Astrocyte of the spinal cord (primary cell): Measurements from ENCODE around the gene GTF2IRD1.
"Not testable (repeated sequence)": the region's sequence is repeated elsewhere in the genome, so short reads cannot be mapped to it uniquely, and the experiment has no call there.

Source experiments
- DNase-seq: peaks from one replicate; pipeline ENCODE4 v3.0.0; 2011; ENCODE audit warnings: low read depth, low spot score
- H3K4me3 ChIP-seq: 2 replicates; pipeline ENCODE4 v1.5.1; 2011; ENCODE audit warnings: low read depth, mild to moderate bottlenecking, low read length, moderate library complexity
- CTCF ChIP-seq: IDR thresholded peaks from 2 replicates; pipeline ENCODE4 v1.5.1; 2012; ENCODE audit warnings: low read depth, mild to moderate bottlenecking, low read length, inconsistent platforms
- in situ Hi-C: cut with HindIII; loops from 2 replicates; pipeline ENCODE4 v1.10.0; 2017; ENCODE audit warnings: low sequenced_read_pairs

The GTF2IRD1 gene

DNA sequence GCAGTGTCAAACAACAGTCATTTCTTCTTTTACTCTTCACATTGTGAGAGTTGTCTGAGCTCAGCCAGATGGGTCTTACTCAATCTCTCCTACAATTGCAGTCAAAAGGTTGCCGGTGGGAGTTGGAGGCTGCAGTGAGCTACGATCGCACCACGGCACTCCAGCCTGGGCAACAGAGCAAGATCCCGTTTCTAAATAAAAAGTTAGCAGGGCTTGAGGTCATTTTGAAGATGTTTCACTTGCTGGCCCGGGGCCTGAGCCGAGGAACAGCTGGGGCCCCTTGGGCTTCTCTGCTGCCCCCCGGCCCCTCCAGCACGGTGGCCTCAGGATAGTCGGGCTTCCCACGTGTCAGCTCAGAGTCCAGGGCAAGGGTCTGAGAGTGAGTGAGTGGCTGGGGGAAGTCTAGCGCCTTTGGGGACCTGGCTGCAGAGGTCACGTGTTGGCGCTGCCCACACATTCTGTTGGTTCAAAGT lies 40.4 kb downstream of the GTF2IRD1 start:
- in situ Hi-C loops: no loop called here
- no peak overlapping the region for H3K4me3 ChIP-seq
- no peak for DNase-seq
- no peak for TF ChIP-seq CTCF

- TF ChIP-seq CTCF: no peak
- in situ Hi-C loops: no loop called here
- DNase-seq: no peak
- H3K4me3 ChIP-seq: no peak overlapping the region
Measured at GRCh38 chr7:74495112-74496086, 41.7 kb downstream of the GTF2IRD1 start.

GRCh38 chr7:74496272-74496671 lies 42.6 kb downstream of the GTF2IRD1 start:
- no peak for TF ChIP-seq CTCF
- no peak for DNase-seq
- in situ Hi-C loops: no loop called here
- H3K4me3 ChIP-seq: no peak overlapping the region

DNA sequence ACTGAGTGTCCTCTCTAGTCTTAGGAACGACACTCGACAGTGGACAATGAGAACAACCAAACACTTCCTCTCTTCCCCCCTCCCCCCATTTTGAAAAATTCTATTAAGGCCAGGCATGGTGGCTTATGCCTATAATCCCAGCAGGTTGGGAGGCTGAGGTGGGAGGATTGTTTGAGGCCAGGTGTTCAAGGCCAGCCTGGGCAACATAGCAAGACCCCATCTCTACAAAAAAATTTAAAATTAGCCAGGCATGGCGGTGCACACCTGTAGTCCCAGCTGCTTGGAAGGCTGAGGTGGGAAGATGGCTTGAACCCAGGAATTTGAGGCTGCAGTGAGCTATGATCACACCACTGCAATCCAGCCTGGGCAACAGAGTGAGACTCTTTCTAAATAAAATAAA lies 43.1 kb downstream of the GTF2IRD1 start:
- in situ Hi-C loops, DNase-seq, H3K4me3 ChIP-seq: not testable (repeated sequence)

DNA sequence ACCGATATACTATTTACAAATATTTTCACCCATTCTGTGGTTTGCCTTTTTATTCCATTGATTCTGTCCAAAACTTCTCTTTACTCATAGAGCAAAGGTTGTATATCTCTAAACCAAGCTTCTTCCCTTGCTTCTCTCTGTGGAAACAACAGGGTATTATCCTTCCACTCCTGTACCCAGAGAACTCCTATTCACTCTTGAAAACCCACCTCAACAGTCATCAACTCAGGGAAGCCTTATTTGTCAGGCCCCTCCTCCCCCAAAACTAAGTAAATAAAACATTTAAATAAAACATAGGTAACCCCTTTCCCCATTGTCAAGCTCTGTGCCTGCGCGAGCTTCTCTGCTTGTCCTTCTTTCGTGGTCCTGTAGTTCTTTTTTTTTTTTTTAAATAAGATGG lies 44.6 kb downstream of the GTF2IRD1 start:
- DNase-seq: no peak
- in situ Hi-C loops: no loop called here
- no peak for TF ChIP-seq CTCF
- H3K4me3 ChIP-seq: no peak overlapping the region

GRCh38 chr7:74498996-74499834 lies 45.5 kb downstream of the GTF2IRD1 start:
- in situ Hi-C loops: no loop called here
- no peak for DNase-seq
- H3K4me3 ChIP-seq: no peak overlapping the region
- TF ChIP-seq CTCF: no peak
